Pericardium fibroblast (primary cell): Measurements from ENCODE around the gene GMPPB. TPM values are rescaled to one million over a fixed set of nuclear protein-coding genes. Genes with fewer than 3 reads are reported as not detected.

ENCODE experiments used
- total RNA-seq: library from RNA; depleted of rRNA; stranded (reverse); fragments of >200 nt; gene quantifications from 2 replicates; pipeline ENCODE4 v1.2.3, GENCODE V29; 2015

GMPPB gene
- total RNA-seq: 17.7 and 35.0 TPM in 2 replicates

GRCh38 chr3:49723628-49724551 is at the start of gene GMPPB:
TSS of gene GMPPB (minus strand) at chr3:49723951. CDS start at chr3:49723726, 225 bp downstream.

DNA sequence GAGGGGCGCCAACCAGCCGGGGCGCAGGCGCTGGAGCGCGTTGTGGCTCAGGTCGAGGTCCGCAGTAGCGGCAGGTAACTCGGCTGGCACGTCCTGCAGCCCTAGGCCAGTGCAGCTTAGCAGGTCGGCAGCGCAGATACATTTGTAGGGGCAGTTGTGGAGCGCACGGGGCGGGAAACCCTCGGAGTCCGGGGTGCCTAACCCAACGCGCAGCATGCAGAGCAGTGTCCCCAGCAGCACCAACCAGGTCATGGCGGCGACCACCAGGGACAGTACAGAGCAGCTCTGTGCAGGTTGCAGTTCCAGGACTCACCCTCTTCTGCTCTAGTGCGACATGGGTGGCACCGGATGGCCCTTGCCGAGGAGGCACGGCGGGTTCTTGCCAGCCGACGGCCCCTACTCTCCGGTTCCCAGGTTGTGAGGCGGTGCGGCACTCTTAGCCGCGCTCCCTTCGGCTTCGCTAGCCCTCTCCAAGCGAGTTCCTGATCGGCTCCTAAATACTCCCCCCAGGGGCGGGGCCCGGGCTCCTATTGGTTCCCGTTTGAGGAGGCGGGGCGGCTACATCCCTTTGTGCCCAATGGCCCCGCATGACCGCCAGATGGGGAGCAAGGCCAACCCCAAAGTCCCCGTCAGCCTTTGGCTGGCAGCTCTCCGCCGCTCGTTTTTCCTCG is 4.4 kb downstream of the GMPPB start, which contains the start of gene AMIGO3:
Gene AMIGO3 (minus strand): TSS at position 471 of the 671 bp plus-strand sequence. CDS start 219 bp downstream, at position 252.

DNA sequence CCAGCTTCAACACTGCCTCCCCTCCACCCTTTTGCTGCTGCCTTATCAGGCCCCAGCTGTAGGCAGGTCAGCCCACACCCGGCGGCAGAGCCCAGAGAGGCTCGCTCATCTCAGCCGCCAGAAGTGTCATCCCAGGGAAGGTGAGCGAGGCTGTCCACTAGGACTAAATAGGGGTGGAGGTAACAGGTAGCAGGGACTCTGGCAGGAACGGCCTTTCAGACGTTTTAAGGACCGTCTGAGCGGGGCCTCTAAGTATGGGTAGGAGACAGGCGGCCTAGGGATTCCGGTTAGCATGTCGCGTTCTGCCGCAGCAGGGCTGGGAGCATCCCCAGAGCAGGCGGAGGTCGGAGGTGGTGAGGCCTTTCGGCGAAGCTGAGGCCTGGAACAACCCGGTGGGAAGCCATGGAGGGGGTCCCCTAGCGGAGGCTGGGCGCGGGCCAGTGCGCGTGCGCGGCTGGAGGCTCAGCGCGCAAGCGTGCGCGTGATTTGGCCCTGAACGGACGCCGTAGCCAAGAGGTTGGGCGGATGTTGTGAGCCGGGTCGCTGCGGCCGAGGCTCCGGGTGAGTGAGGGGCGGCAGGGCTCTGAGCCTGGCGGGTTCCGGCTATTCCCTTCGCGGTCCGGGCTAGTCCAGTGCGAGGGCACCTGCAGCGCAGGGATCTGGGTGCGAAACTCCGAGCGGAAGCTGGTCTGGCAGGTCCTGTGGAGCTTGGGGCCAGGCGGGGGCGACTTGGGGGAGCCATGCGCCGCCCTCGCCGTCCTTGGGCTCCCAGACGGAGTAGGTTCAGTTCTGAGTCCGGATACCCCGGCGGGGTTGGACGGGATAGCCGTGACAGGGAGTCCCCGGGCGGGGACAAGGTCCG is 34.5 kb downstream of the GMPPB start, which contains the start of the genes MST1 and RNF123:
Gene MST1 (minus strand): TSS at position 429 of the 862 bp plus-strand sequence. CDS start 783 bp downstream, outside the sequence.
Gene RNF123 (plus strand): TSS at position 512 of the 862 bp plus-strand sequence. CDS start 1,609 bp downstream, outside the sequence.

DNA sequence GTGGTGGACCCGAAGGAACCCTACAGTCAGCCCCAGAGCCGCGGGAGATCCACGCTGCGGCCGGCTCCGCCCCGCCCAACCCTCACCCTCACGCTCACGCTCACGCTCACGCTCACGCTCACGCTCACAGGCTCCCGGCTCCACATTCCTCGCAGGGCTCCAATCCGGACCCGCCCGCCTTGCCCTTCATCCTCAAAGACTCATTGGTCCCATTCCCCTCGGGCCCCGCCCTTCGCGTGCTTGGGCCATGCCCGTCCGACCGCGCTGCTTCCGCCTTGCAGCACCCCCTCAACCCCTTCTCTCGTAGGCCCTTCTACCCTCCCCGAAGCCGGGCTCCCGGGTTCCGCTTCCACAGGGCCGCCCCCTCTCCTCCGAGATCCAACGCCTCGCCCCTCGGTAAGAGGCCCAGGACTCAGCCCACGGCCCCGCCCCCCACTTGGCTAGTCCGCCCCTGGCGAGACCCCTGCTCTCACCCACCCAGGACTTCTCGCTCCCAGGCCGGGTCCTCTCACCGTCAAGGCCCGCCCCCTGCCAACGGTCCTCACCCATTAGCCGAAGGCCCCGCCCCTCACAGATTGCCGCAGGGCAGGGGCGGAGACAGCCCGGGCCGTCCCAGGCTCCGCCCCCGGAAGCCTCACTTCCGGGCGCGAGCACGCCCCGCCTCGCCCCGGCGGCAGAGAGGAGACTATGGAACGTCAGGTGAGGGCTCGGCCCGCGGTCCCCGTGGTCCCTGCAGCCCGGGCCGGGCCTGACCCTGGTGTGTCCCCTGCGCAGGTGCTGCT is 49.8 kb downstream of the GMPPB start, which contains the start of gene APEH:
Gene APEH (plus strand): TSS at position 637 of the 782 bp plus-strand sequence. CDS start 51 bp downstream, at position 688.

Other genes with a start within 250 kb of the GMPPB start
- gene BSN, start 169.5 kb downstream of the GMPPB start, total RNA-seq: 0.09 and 0.12 TPM in 2 replicates
- gene APEH, start 49.6 kb downstream of the GMPPB start, total RNA-seq: 67.1 and 89.7 TPM in 2 replicates
- gene MST1, start 34.5 kb downstream of the GMPPB start, total RNA-seq: 9.8 and 10.6 TPM in 2 replicates
- gene RNF123, start 34.4 kb downstream of the GMPPB start, total RNA-seq: 23.7 and 31.4 TPM in 2 replicates
- 1.9 TPM in 1 of 2 replicates, not detected in the other for gene AMIGO3, start 4.3 kb downstream of the GMPPB start, total RNA-seq
- gene IP6K1, start 62.6 kb upstream of the GMPPB start, total RNA-seq: 27.1 and 28.2 TPM in 2 replicates
- gene CDHR4, start 75.9 kb upstream of the GMPPB start, total RNA-seq: 0.12 TPM in 1 of 2 replicates, not detected in the other
- gene INKA1, start 79.3 kb upstream of the GMPPB start, total RNA-seq: 3.4 and 11.9 TPM in 2 replicates
- gene UBA7, start 90.0 kb upstream of the GMPPB start, total RNA-seq: 31.2 and 52.0 TPM in 2 replicates
- gene TRAIP, start 132.6 kb upstream of the GMPPB start, total RNA-seq: 1.2 and 1.5 TPM in 2 replicates
- gene CAMKV, start 146.0 kb upstream of the GMPPB start, total RNA-seq: not detected in 2 replicates
- 0.68 and 2.0 TPM in 2 replicates for gene MST1R, start 179.9 kb upstream of the GMPPB start, total RNA-seq
- gene MON1A, start 205.9 kb upstream of the GMPPB start, total RNA-seq: 8.9 and 11.3 TPM in 2 replicates
- gene RBM6, start 216.2 kb upstream of the GMPPB start, total RNA-seq: 32.2 and 34.6 TPM in 2 replicates